ENCODE results near the gene CPA1.

Gene CPA1

GRCh38 chr7:130356121-130356875 lies 24.0 kb upstream of the CPA1 start:
- DNase-seq (ENCODE audit: low read depth): no peak

DNA sequence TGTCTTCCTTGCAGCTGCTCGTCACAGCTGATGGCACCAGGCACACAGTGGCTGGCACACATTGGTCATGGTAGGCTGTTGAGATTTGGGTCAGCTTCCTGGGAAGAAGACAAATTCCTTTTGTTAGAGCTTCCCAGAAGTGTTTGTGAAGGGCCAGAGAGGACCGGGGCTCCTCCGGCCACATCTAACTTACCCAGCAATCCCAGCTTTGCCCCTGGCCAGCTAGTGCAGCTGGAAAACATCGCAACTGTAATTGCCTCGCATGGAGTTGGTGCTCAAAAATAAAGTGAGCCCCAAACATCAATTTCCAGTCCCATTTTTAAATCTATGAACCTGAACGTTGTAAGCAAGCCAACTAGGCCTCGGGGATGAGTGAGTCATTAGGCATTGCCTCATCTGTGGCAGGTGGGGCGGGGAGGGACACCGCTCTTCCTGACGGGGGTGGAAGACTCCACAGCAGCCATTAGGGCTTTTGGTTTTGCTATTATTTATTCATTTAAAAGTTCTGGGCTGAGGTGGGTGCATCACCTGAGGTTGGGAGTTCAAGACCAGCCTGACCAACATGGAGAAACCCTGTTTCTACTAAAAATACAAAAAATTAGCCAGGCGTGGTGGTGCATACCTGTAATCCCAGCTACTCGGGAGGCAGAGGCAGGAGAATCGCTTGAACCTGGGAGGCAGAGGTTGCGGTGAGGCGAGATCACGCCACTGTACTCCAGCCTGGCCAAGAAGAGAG lies 23.2 kb upstream of the CPA1 start:
- DNase-seq (ENCODE audit: low read depth): no peak

GRCh38 chr7:130358471-130358870 lies 21.8 kb upstream of the CPA1 start:
- DNase-seq (ENCODE audit: low read depth): no peak

GRCh38 chr7:130359276-130359857 lies 20.9 kb upstream of the CPA1 start:
- DNase-seq (ENCODE audit: low read depth): no peak

GRCh38 chr7:130360518-130360917 lies 19.8 kb upstream of the CPA1 start:
- no peak for DNase-seq (ENCODE audit: low read depth)

- no peak for DNase-seq (ENCODE audit: low read depth)
These were observed 18.6 kb upstream of the CPA1 start for GRCh38 chr7:130361681-130362080.

GRCh38 chr7:130362251-130362816 lies 18.0 kb upstream of the CPA1 start:
- DNase-seq (ENCODE audit: low read depth): no peak

DNA sequence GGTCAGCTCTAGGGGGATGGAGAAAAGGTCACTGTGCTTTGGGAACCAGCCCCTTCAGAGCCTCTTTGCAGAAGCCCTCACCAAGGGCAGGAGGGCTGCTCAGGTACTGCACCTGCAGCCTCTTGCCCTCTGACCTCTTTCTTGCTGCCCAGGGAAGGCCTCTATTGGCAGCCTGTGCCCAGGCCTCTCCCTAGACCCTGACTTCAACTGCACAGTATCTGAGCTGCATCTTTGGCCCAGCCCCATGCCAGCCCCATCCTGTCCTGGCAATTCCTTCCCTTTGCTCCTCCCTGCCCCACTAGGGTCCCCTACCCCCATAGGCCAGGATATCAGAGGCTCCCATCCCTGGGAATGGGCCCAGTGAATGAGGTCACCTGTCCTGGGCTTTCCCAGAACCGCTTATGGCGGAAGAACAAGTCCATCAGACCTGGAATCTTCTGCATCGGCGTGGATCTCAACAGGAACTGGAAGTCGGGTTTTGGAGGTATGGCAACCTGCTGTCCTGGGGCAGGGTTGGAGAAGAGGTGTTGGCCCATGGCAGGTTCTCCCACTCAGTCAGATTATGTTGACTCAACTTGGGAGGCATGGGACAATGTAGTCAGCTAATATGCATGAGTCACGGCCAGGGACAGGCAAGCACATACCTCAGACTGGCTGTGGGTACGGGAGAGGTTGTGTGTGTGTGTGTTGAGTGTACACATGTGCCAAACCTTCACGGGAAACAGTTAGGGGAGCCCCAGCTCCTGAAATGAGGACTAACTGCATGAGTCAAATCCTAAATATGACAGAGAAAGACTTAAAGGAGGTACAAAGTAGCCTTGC lies 17.1 kb upstream of the CPA1 start:
- peak; percentile 23 for DNase-seq (ENCODE audit: low read depth)

DNA sequence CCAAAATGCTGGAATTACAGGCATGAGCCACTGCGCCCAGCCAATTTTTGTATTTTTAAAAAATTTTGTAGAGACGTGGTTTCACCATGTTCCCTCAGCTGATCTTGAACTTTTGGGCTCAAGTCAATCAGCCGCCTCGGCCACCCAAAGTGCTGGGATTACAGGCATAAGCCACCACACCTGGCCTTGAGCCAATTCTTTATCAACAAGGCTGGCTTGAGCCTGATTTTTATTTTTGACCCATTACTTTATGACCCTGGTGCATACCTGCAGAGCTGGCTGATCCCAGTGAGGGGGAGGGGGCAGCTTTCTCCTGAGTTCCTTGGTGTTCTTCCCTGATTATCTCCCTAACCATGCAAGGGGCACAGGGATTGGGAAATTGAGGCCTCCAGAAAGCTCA lies 15.8 kb upstream of the CPA1 start:
- no peak for DNase-seq (ENCODE audit: low read depth)

GRCh38 chr7:130365088-130365487 lies 15.2 kb upstream of the CPA1 start:
- no peak for DNase-seq (ENCODE audit: low read depth)

- DNase-seq (ENCODE audit: low read depth): no peak
These were observed 14.5 kb upstream of the CPA1 start for GRCh38 chr7:130365511-130366441.

DNA sequence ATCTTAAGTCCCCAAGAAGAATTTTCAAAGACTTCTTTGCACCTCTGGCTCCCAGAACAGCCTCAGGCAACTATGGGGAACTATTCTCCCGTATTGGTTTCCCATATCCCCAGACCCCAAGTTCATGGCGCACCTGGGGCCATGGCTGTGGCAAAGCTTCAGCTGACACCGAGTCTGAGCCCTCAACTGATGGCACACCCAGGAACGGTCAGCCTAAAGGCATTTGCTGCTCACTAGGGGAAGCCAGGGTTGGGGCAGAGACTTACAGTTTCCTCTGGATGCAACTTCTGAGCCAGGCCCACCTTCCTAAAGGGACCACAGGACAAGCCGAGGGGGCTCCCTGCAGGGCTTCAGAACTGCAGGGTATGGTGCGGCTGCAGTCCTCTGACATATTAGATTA lies 13.7 kb upstream of the CPA1 start:
- no peak for DNase-seq (ENCODE audit: low read depth)

DNA sequence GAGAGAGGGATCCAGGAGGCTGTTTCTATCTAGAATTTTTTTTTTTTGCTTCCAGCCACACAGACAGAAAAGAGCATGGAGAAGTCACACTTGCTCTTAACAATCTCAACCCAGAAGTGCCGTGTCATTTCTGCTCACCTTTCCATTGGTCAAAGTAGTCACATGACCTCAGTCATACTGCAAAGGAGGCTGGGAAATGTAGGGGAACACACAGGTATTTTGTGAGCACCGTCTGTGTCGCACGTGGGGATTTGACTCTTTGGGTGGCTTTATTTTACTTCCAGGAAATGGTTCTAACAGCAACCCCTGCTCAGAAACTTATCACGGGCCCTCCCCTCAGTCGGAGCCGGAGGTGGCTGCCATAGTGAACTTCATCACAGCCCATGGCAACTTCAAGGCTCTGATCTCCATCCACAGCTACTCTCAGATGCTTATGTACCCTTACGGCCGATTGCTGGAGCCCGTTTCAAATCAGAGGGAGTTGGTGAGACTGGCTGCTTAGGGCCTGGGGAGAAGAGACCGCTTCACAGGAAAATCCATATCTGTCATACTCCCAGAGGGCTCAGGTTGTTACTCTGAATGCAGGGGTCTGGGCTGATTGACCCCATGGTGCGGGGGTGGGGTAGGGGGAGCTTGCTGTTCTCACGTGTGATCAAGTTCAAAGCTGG lies 13.1 kb upstream of the CPA1 start:
- peak; percentile 11 for DNase-seq (ENCODE audit: low read depth)

DNA sequence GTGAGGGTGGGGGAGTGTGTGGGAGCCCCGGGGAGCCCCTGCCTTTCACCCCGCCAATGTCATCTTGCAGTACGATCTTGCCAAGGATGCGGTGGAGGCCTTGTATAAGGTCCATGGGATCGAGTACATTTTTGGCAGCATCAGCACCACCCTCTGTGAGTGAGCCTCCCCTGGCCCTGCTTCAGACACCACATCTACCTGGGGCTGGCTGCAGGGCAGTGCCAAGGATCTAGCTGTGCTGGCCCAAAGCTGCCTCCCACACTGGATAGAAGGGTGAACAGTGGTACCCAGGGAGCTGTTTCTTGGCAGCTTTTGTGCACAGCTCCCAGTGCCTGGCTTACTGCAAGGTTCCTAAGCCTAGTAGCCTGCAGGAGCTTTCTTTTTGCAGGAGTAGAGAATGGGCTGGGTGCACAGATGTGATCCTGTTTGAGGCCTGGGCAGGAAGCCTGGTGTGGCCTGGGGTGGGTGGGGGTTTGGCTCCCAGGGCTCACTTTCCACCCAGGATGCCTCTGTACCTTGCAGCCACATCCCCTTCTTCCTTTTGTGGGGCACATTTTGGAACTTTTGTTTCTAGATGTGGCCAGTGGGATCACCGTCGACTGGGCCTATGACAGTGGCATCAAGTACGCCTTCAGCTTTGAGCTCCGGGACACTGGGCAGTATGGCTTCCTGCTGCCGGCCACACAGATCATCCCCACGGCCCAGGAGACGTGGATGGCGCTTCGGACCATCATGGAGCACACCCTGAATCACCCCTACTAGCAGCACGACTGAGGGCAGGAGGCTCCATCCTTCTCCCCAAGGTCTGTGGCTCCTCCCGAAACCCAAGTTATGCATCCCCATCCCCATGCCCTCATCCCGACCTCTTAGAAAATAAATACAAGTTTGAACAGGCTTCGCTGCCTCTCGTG lies 12.2 kb upstream of the CPA1 start:
- DNase-seq (ENCODE audit: low read depth): no peak

GRCh38 chr7:130369110-130369711 lies 11.1 kb upstream of the CPA1 start:
- DNase-seq (ENCODE audit: low read depth): no peak

- no peak for DNase-seq (ENCODE audit: low read depth)
These were observed 10.3 kb upstream of the CPA1 start for GRCh38 chr7:130369831-130370550.

DNA sequence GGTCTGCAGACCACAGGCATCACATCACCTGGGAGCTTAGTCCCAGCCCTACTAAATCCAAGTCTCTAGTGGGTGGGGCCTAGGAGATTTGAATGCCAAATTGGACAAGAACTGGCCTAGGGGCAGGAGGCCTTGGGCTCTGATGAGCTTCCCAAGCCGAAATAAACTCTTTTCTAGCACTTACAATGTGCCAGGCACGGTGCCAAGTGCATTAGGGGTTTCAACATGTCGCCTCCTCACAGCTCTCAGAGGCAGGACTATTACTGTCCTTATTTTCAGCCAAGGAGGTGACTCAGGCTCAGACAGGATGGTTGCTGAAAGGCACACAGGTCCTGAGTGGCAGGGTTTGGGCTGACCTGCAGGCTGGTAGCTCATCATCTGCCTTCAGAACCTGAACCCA lies 9.2 kb upstream of the CPA1 start:
- no peak for DNase-seq (ENCODE audit: low read depth)
